Testis (tissue), 3 donors: ENCODE results near the gene ARHGAP26. TPM values are rescaled to one million over a fixed set of nuclear protein-coding genes. Genes with fewer than 3 reads are reported as not detected.

Source experiments
- DNase-seq: peaks from one replicate; pipeline ENCODE4 v3.0.0-alpha.2; 2019
- H3K27ac ChIP-seq, 2 donors: fragments of 200-600 bp; sonication (generic); one replicate each; pipeline ENCODE4 v1.5.1; 2019
- H3K27me3 ChIP-seq: fragments of 200-600 bp; sonication (generic); one replicate; pipeline ENCODE4 v1.5.1; 2019
- H3K36me3 ChIP-seq: fragments of 200-600 bp; sonication (generic); one replicate; pipeline ENCODE4 v1.5.1; 2017; ENCODE audit warnings: low read depth; ENCODE audit errors: missing control alignments
- H3K4me1 ChIP-seq: fragments of 200-600 bp; sonication (generic); one replicate; pipeline ENCODE4 v1.5.1; 2019
- H3K4me3 ChIP-seq, 2 donors: fragments of 200-600 bp; sonication (generic); one replicate each; pipeline ENCODE4 v1.5.1; 2017 to 2019
- H3K9me3 ChIP-seq: fragments of 200-600 bp; sonication (generic); one replicate; pipeline ENCODE4 v1.5.1; 2017
- CTCF ChIP-seq, 3 experiments: fragments of 450-650 bp in 2 of 3; fragments of 200-600 bp in 1 of 3; sonication (generic) in 1 of 3; IDR thresholded peaks; one replicate each; pipeline ENCODE4 v1.5.1; 2016 to 2019; ENCODE audit warnings: antibody characterized with exemption in 3 of 3, mild to moderate bottlenecking in 2 of 3, moderate library complexity in 1 of 3
- POLR2A ChIP-seq: fragments of 450-650 bp; IDR thresholded peaks from one replicate; pipeline ENCODE4 v1.6.1; 2017; ENCODE audit warnings: antibody characterized with exemption, mild to moderate bottlenecking, moderate library complexity
- WGBS, 2 donors: methylation state at CpG; one replicate each; pipeline ENCODE4 v1.1.5; 2018; 5-methylcytosine and 5-hydroxymethylcytosine counted together
- intact Hi-C: fragments of 100-400 bp; cut with DNase I; formaldehyde crosslinking; loops from one replicate; pipeline ENCODE4 v1.15.1; 2023; ENCODE audit warnings: low total_unique reads
- polyA plus RNA-seq: library from polyadenylated mRNA; stranded (reverse); fragments of 350-450 nt; fragmentation: Illumina TruSeq; extraction: RNeasy Lipid Tissue Mini Kit (QIAGEN cat#74804); gene quantifications from one replicate; pipeline ENCODE4 v1.2.3, GENCODE V29; 2014; ENCODE audit warnings: low read depth, low replicate concordance; ENCODE audit not compliant: insufficient read depth
- total RNA-seq, 2 donors: library from RNA; depleted of rRNA; stranded (reverse); fragments of >200 nt; gene quantifications; one replicate each; pipeline ENCODE4 v1.2.3, GENCODE V29; 2016

ARHGAP26 gene
- total and polyA plus RNA-seq, 3 donors from 2014 or later, result 33.8 to 98.7 (median 95.7) TPM

GRCh38 chr5:143179126-143179740 is 409.1 kb downstream of the ARHGAP26 start:
- TF ChIP-seq POLR2A (no peak), CTCF (IDR thresholded peaks at IDR 0.05) (no peak)
- Histone ChIP-seq H3K4me1 (no peaks in the 10 kb centered on the region), H3K9me3 (no peaks in the 10 kb centered on the region), H3K36me3 (no peaks in the 10 kb centered on the region), H3K27ac (no peak overlapping the region), H3K27me3 (no peaks in the 10 kb centered on the region), H3K4me3 (no peak overlapping the region)
- intact Hi-C loops, result no loop called here
- 93 to 97% methylated on average over 6 of the region's 6 CpGs for WGBS, 2 donors
- no peak for DNase-seq

- no peaks in the 10 kb centered on the region for H3K27me3 ChIP-seq
- H3K4me3 ChIP-seq, result no peak overlapping the region
- no peaks in the 10 kb centered on the region for H3K9me3 ChIP-seq
- no peak for DNase-seq
- 96 to 100% methylated on average over 1 of the region's 1 CpG for WGBS, 2 donors
- H3K36me3 ChIP-seq, result no peaks in the 10 kb centered on the region
- TF ChIP-seq POLR2A, result no peak
- TF ChIP-seq CTCF (IDR thresholded peaks at IDR 0.05), result no peak
- intact Hi-C loops, result no loop called here
- no peak overlapping the region for H3K27ac ChIP-seq
- H3K4me1 ChIP-seq, result peaks cover 4% of the 10 kb centered on the region
Measured at GRCh38 chr5:143180751-143181150, 410.6 kb downstream of the ARHGAP26 start.

- H3K27me3 ChIP-seq, result no peaks in the 10 kb centered on the region
- H3K9me3 ChIP-seq, result no peaks in the 10 kb centered on the region
- H3K4me3 ChIP-seq, result no peak overlapping the region
- DNase-seq, result no peak
- no peak for TF ChIP-seq POLR2A
- no peak for TF ChIP-seq CTCF (IDR thresholded peaks at IDR 0.05)
- no peaks in the 10 kb centered on the region for H3K36me3 ChIP-seq
- intact Hi-C loops, result no loop called here
- H3K4me1 ChIP-seq, result peaks cover 5% of the 10 kb centered on the region
- H3K27ac ChIP-seq, result no peak overlapping the region
- 73 to 85% methylated on average over 3 of the region's 3 CpGs for WGBS, 2 donors
Measured at GRCh38 chr5:143181173-143181572, 411.0 kb downstream of the ARHGAP26 start.

GRCh38 chr5:143182106-143182505 is 411.9 kb downstream of the ARHGAP26 start:
- no peak for DNase-seq
- Histone ChIP-seq H3K36me3 (no peaks in the 10 kb centered on the region), H3K27ac (no peak overlapping the region), H3K4me3 (no peak overlapping the region), H3K27me3 (no peaks in the 10 kb centered on the region), H3K9me3 (no peaks in the 10 kb centered on the region), H3K4me1 (peaks cover 5% of the 10 kb centered on the region)
- WGBS, 2 donors, result 86 to 87% methylated on average over 3 of the region's 3 CpGs
- TF ChIP-seq CTCF (IDR thresholded peaks at IDR 0.05) (no peak), POLR2A (no peak)
- intact Hi-C loops, result no loop called here
